A549 (cell line): ENCODE measurements around the gene RRBP1. TPM values are rescaled to one million over a fixed set of nuclear protein-coding genes. Genes with fewer than 3 reads are reported as not detected.

Experiments used
- ATAC-seq, 2 experiments: fragments of 200-7000 bp in 1 of 2; fragments of >200 bp in 1 of 2; cut with Nextera tagmentation in 1 of 2; cut with Tn5 transposase in 1 of 2; 3 replicates each; pipeline versions ENCODE4 v1.8.0 to v1.9.1; 2018 to 2020; ENCODE audit warnings: mild to moderate bottlenecking in 1 of 2, moderate library complexity in 1 of 2
- CTCF ChIA-PET: fragments of 300-600 bp; sonication (Branson Sonifier 250); formaldehyde crosslinking; extraction: SDS; loops from one replicate; lab custom pipeline; 2021; ENCODE audit warnings: antibody characterized with exemption, inconsistent platforms; lab: Yijun Ruan, JAX
- POLR2A ChIA-PET: fragments of 350-600 bp; formaldehyde crosslinking; extraction: SDS; loops from one replicate; lab custom pipeline; 2021; ENCODE audit warnings: antibody characterized with exemption, inconsistent platforms; lab: Yijun Ruan, JAX
- DNase-seq, 2 experiments: peaks; one replicate each; pipeline versions ENCODE4 v3.0.0 to v3.0.0-alpha.2; 2011 to 2016; ENCODE audit warnings: low read depth in 1 of 2, low spot score in 1 of 2
- FAIRE-seq: peaks from 2 replicates; lab custom pipeline; 2011; peaks lifted over from hg19 to GRCh38; lab: Jason Lieb, UNC
- H3K27ac ChIP-seq, 2 experiments: fragments of >200 bp; sonication (Bioruptor Twin); formaldehyde crosslinking; 3 replicates each; pipeline ENCODE4 v1.5.1; 2016 to 2017
- H3K4me1 ChIP-seq: fragments of >200 bp; sonication (Bioruptor Twin); formaldehyde crosslinking; 3 replicates; pipeline ENCODE4 v1.6.1; 2016
- H3K4me2 ChIP-seq: fragments of >200 bp; sonication (Bioruptor Twin); formaldehyde crosslinking; 3 replicates; pipeline ENCODE4 v1.6.1; 2016
- H3K4me3 ChIP-seq: fragments of >200 bp; sonication (Bioruptor Twin); formaldehyde crosslinking; 3 replicates; pipeline ENCODE4 v1.5.1; 2016
- H3K9me3 ChIP-seq: fragments of >200 bp; sonication (Bioruptor Twin); formaldehyde crosslinking; 3 replicates; pipeline ENCODE4 v1.6.1; 2016
- BCL3 ChIP-seq: fragments of >200 bp; sonication (Bioruptor Twin); formaldehyde crosslinking; IDR thresholded peaks from 3 replicates; pipeline ENCODE4 v1.6.1; 2016
- CBX8 ChIP-seq: fragments of 200-600 bp; sonication (generic); IDR thresholded peaks from 2 replicates; pipeline ENCODE4 v1.6.1; 2016
- CTCF ChIP-seq: fragments of >200 bp; sonication (Bioruptor Twin); formaldehyde crosslinking; IDR thresholded peaks from 3 replicates; pipeline ENCODE4 v1.5.1; 2016
- E2F6 ChIP-seq: IDR thresholded peaks from 2 replicates; pipeline ENCODE4 v1.6.1; 2012; ENCODE audit warnings: low read depth, borderline replicate concordance
- EHMT2 ChIP-seq: fragments of 200-600 bp; sonication (generic); IDR thresholded peaks from 2 replicates; pipeline ENCODE4 v1.6.1; 2016; ENCODE audit warnings: antibody characterized with exemption, low read depth, mild to moderate bottlenecking, moderate library complexity
- GATA3 ChIP-seq: IDR thresholded peaks from 2 replicates; pipeline ENCODE4 v1.6.1; 2012; ENCODE audit warnings: borderline replicate concordance
- HDAC2 ChIP-seq: fragments of 200-600 bp; sonication (generic); IDR thresholded peaks from 2 replicates; pipeline ENCODE4 v1.6.1; 2016
- HOXA7 ChIP-seq: fragments of 250-450 bp; sonication (Bioruptor Pico); IDR thresholded peaks from 2 replicates; pipeline ENCODE4 v1.5.0; 2020; ENCODE audit warnings: mild to moderate bottlenecking, moderate library complexity
- HOXB13 ChIP-seq: fragments of 250-450 bp; sonication (Bioruptor Pico); IDR thresholded peaks from 2 replicates; pipeline ENCODE4 v1.5.0; 2020; ENCODE audit warnings: low read depth, mild to moderate bottlenecking, moderate library complexity
- JUN ChIP-seq, 2 experiments: fragments of >200 bp; sonication (Bioruptor Twin); formaldehyde crosslinking; IDR thresholded peaks; 2 replicates in 1 of 2; 3 replicates in 1 of 2; pipeline ENCODE4 v1.6.1; 2016 to 2017
- JUNB ChIP-seq: fragments of >200 bp; sonication (Bioruptor Twin); formaldehyde crosslinking; IDR thresholded peaks from 2 replicates; pipeline ENCODE4 v1.6.1; 2016
- KDM1A ChIP-seq: fragments of 200-600 bp; sonication (generic); IDR thresholded peaks from 2 replicates; pipeline ENCODE4 v1.6.1; 2016; ENCODE audit warnings: low read depth, mild to moderate bottlenecking
- PBX3 ChIP-seq: IDR thresholded peaks from 2 replicates; pipeline ENCODE4 v1.6.1; 2012
- POLR2AphosphoS2 ChIP-seq: conservative IDR thresholded peaks from 2 replicates; pipeline ENCODE4 v1.6.1; 2012; ENCODE audit warnings: low read length, improper control_type of control experiment, inconsistent platforms
- RAD21 ChIP-seq, 2 experiments: fragments of >200 bp in 1 of 2; sonication (Bioruptor Twin) in 1 of 2; formaldehyde crosslinking in 1 of 2; IDR thresholded peaks in 1 of 2; conservative IDR thresholded peaks in 1 of 2; 2 replicates in 1 of 2; 3 replicates in 1 of 2; pipeline ENCODE4 v1.6.1; 2012 to 2018; ENCODE audit warnings: inconsistent platforms in 1 of 2
- RFX5 ChIP-seq: fragments of 450-650 bp; IDR thresholded peaks from 2 replicates; pipeline ENCODE4 v1.7.1; 2014; ENCODE audit warnings: antibody characterized with exemption, mild to moderate bottlenecking, moderate library complexity
- RNF2 ChIP-seq: fragments of 200-600 bp; sonication (generic); IDR thresholded peaks from 2 replicates; pipeline ENCODE4 v1.6.1; 2016; ENCODE audit warnings: low read depth, mild to moderate bottlenecking, antibody characterized with exemption, moderate library complexity, borderline replicate concordance
- TFCP2L1 ChIP-seq: fragments of 250-450 bp; sonication (Bioruptor Pico); IDR thresholded peaks from 2 replicates; pipeline ENCODE4 v1.5.0; 2021; ENCODE audit warnings: mild to moderate bottlenecking
- TP53 ChIP-seq: fragments of 250-450 bp; sonication (Bioruptor Pico); IDR thresholded peaks from 2 replicates; pipeline ENCODE4 v1.5.0; 2021; ENCODE audit warnings: mild to moderate bottlenecking, moderate library complexity
- ZSCAN20 ChIP-seq: fragments of 250-450 bp; sonication (Bioruptor Pico); IDR thresholded peaks from 2 replicates; pipeline ENCODE4 v1.8.0; 2022; ENCODE audit warnings: mild to moderate bottlenecking, moderate library complexity
- WGBS: methylation state at CpG from one replicate; pipeline ENCODE4 v1.1.6; 2017; ENCODE audit errors: missing lambda C conversion rate; 5-methylcytosine and 5-hydroxymethylcytosine counted together
- polyA plus RNA-seq, 4 experiments: library from polyadenylated mRNA; depleted of rRNA in 3 of 4; stranded (reverse); fragments of >200 nt; fragmentation: RNase III in 1 of 4; extraction: RNeasy Plus Mini Kit Qiagen cat#74134 plus additional on column Dnase treatment in 1 of 4; gene quantifications; 2 replicates in 3 of 4; 3 replicates in 1 of 4; pipeline ENCODE4 v1.2.3, GENCODE V29; 2011 to 2017
- TF ChIP-seq, protein P1 (sequence below): fragments of 150-350 bp; IDR thresholded peaks from 2 replicates; pipeline ENCODE4 v1.6.1; 2014; ENCODE audit warnings: low read depth, mild to moderate bottlenecking, low read length
- TF ChIP-seq, protein P2 (sequence below): fragments of 450-650 bp; IDR thresholded peaks from 2 replicates; pipeline ENCODE4 v1.6.1; 2014; ENCODE audit warnings: antibody characterized with exemption

Gene RRBP1
- polyA plus RNA-seq, 2 of the 4 experiments (the other 2 are of a cell fraction) = 51.6 to 79.6 TPM

DNA sequence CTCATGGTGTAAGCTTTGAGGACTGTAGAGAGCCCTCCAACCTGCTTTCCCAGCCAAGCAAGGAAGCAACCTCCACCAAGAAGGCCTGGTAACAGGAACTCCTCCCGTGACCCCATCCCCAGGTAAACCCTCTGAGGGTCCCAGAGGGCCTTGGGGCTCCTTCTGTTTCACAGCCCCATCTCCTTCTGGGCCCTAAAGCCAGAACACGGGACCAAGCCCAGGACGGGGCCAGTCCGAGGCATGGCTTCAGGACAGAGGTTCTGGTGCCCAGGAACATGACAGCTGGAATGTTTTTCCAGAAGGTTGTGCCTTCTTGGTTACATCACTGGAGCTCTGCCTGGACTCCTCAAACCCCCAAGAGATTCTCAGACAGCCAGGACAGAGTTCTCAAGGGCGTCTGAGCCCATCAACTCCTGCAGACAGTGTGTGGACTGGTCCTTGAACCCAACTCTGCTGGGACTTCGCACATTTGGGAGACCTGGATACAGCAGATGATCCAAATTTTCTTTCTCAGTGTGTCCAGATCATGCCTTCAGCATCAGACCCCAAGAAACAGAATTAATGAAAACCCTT, 43.1 kb downstream of the RRBP1 start:
- Histone ChIP-seq H3K4me2 (no peak overlapping the region), H3K4me1 (no peaks in the 10 kb centered on the region), H3K4me3 (no peak overlapping the region), H3K27ac (no peak overlapping the region)
- WGBS = 89% methylated on average over 6 of the region's 6 CpGs
- no peak for DNase-seq
- FAIRE-seq = no peak
- ChIA-PET CTCF (interaction anchor here (0.9 to 16.5 kb wide), 6 partner anchors 12 to 134 kb away, joined by 3 to 172 read pairs (median 6); no protein-coding TSS in a partner anchor), POLR2A (no interaction called here)
- TF ChIP-seq TFCP2L1 (CRISPR knock-in tag) (no peak), HOXB13 (CRISPR knock-in tag) (no peak), EHMT2 (no peak), CBX8 (no peak), HOXA7 (CRISPR knock-in tag) (no peak), BCL3 (no peak), TP53 (no peak), PBX3 (no peak), KDM1A (no peak), POLR2AphosphoS2 (no peak), RFX5 (no peak), ZSCAN20 (CRISPR knock-in tag) (no peak), RNF2 (no peak)
- TF ChIP-seq, protein P1, sequence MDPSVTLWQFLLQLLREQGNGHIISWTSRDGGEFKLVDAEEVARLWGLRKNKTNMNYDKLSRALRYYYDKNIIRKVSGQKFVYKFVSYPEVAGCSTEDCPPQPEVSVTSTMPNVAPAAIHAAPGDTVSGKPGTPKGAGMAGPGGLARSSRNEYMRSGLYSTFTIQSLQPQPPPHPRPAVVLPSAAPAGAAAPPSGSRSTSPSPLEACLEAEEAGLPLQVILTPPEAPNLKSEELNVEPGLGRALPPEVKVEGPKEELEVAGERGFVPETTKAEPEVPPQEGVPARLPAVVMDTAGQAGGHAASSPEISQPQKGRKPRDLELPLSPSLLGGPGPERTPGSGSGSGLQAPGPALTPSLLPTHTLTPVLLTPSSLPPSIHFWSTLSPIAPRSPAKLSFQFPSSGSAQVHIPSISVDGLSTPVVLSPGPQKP = no peak
- TF ChIP-seq, protein P2, sequence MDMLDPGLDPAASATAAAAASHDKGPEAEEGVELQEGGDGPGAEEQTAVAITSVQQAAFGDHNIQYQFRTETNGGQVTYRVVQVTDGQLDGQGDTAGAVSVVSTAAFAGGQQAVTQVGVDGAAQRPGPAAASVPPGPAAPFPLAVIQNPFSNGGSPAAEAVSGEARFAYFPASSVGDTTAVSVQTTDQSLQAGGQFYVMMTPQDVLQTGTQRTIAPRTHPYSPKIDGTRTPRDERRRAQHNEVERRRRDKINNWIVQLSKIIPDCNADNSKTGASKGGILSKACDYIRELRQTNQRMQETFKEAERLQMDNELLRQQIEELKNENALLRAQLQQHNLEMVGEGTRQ = no peak
- TF ChIP-seq, all 56 proteins: peak for 0
- H3K9me3 ChIP-seq = no peaks in the 10 kb centered on the region
- no peak for ATAC-seq

GRCh38 chr20:17637985-17638640, 43.9 kb downstream of the RRBP1 start:
- CTCF ChIA-PET = interaction anchor here (0.7 to 16.5 kb wide), 7 partner anchors 11 to 133 kb away, joined by 3 to 172 read pairs (median 7); no protein-coding TSS in a partner anchor
- FAIRE-seq (no peak), ATAC-seq (no peak), DNase-seq (no peak)
- Histone ChIP-seq H3K4me3 (no peak overlapping the region), H3K27ac (no peak overlapping the region), H3K4me1 (no peaks in the 10 kb centered on the region), H3K9me3 (no peaks in the 10 kb centered on the region), H3K4me2 (no peak overlapping the region)
- TF ChIP-seq HDAC2 = no peak
- no peak for TF ChIP-seq BCL3
- TF ChIP-seq RAD21 (conservative IDR thresholded peaks at IDR 0.05 in 1 of 2, IDR thresholded peaks at IDR 0.05 in 1 of 2) = no peak
- no peak for TF ChIP-seq CTCF
- TF ChIP-seq JUNB = no peak
- TF ChIP-seq E2F6 = no peak
- no peak for TF ChIP-seq JUN (IDR thresholded peaks at IDR 0.05)
- TF ChIP-seq GATA3 = no peak
- TF ChIP-seq EHMT2 = no peak
- WGBS = 91% methylated on average over 13 of the region's 13 CpGs
- POLR2A ChIA-PET = no interaction called here
